ENCODE results near the gene KPNA1.
"Not testable (repeated sequence)": the region's sequence is repeated elsewhere in the genome, so short reads cannot be mapped to it uniquely, and the experiment has no call there.

The KPNA1 gene

GRCh38 chr3:122476532-122476931 lies 38.2 kb downstream of the KPNA1 start:
- no peak for DNase-seq (ENCODE audit: low read depth in 2 of 2)

DNA sequence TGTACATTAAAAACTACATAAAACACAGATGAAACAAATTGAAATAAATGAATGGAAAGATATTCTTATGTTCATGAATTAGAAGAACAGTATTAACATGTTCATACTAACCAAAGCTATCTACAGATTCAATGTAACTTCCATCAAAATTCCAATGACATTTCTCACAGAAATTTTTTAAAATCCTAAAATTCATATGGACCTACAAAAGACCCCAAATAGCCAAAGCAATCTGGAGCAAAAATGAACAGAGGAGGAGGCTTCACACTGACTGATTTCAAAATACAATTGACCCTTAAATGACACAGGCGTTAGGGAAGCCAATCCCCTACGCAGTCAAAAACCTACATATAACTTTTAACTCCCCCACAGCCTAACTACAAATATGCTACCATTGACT lies 39.4 kb downstream of the KPNA1 start:
- DNase-seq (ENCODE audit: low read depth in 2 of 2): no peak

DNA sequence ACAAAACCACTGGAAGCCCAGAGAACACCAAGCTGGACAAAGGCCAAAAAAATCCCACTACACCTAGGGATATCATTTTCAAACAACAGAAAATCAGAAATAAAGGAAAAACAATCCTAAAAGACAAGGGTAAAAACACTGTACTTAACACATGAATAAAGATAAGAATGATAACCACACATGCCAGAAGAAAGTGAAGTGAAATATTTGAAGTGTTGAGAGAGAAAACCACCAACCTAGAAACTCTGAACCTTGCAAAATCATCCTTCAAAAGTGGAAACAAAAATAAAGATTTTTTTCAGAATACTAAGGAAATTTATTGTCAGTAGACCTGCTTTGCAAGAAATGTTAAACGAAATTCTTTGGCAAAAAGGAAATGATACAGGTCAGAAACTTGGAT lies 45.1 kb downstream of the KPNA1 start:
- no peak for DNase-seq (ENCODE audit: low read depth in 2 of 2)

DNA sequence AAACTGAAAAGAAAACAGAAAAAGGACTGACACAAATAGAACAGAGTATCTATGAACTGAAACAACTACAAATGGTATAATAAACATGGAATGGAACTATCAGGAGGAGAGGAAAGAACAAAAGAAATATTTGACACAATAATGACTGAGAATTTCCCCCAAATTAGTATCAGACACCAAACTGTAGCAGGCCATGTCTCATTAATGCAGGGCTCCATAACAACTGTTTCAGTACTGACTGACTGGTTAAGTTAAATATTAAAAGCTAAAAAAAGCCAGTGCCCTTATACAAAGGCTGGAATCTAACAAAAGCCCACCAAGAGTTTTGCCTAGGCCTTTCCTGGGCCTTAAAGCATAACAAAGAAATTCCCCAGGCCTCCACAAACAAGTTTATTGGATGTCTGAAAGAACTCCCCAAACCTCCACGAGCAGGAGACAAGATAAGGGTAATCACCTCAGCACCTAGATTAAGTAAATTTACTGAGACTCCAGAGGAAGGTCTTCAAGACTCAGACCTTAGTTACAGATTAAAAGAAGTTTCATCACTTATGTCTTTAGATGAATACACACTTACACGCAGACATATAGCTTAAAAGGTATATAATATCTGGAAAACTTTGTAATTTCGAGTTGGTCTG lies 45.7 kb downstream of the KPNA1 start:
- no peak for DNase-seq (ENCODE audit: low read depth in 2 of 2)

GRCh38 chr3:122466701-122467240 lies 48.0 kb downstream of the KPNA1 start:
- no peak for DNase-seq (ENCODE audit: low read depth in 2 of 2)

GRCh38 chr3:122464659-122465058 lies 50.1 kb downstream of the KPNA1 start:
- no peak for DNase-seq (ENCODE audit: low read depth in 2 of 2)

DNA sequence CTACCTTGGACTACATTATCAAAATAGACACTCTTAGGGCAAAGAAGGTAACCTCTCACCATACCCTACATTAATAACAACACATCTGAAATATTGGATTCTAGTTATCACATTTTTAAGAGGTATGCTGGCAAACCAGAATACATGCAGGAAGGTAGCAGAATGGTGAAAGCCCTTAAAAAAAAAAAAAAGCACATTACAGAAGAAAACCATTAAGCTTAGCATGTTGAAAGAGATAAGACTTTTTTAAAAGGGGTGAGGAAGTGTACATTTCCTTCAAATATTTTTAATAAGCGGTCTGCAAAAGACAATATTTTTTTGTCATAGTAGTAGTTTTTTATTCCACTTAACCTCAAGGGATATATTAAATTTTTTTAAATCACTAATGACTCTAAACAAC lies 52.3 kb downstream of the KPNA1 start:
- DNase-seq (ENCODE audit: low read depth in 2 of 2): no peak

DNA sequence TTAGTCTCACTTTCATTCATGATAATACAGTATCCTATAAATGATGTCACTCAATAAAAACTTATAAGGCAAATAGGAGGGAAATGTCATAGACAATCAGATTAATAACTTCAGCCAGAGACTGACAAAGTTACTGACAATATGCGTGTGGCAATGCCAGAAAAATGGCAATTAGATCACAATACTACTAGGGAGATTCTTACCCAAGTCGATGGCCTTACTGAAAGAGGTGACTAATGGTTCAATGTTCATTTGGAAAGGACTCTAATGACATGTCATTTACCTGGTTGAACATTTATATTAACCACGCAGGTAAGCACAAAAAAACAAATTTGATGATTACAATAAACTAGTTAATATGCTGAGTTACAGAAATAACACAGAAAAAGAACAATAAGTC lies 52.9 kb downstream of the KPNA1 start:
- DNase-seq (ENCODE audit: low read depth in 2 of 2): no peak

DNA sequence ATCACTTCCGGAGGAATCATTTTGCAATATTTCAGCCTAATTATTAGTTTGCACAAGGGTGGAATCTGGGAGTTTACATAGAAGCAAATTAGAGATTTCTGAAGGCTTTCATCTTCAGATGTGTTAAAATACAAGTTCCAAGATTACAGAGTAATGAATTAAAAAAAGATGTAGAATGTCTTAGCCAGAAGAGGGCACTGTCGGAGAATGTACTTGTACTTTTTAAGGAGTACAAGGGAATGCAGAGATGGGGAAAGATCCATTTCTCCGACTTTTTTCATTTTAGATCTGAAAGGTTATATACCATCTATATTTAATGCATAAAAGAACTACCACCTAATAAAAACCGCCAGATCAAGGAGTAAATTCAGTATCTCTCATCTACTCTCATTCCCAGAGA lies 55.7 kb downstream of the KPNA1 start:
- DNase-seq (ENCODE audit: low read depth in 2 of 2): peak in 1 of 2 experiments; percentile 15

DNA sequence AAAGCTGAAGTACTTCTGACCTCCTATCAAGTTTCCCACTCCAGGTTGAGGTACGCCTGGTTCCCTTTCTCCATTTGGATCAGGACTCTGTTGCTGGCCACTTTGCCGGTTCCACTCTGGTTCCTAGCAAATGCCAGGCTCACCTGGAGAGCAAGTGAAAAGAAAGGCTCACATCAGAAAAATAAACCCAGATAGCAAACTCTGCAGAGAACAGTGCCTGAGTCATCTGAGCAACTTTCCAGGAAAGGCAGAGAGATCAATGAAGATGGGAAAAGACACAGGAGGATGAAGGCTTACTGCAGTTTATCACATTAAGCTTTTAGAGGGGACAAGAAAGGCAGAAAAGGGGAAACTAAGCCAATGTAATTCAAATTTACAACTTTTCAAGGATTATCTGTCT lies 57.0 kb downstream of the KPNA1 start:
- no peak for DNase-seq (ENCODE audit: low read depth in 2 of 2)

- DNase-seq (ENCODE audit: low read depth in 2 of 2): no peak
Observed at GRCh38 chr3:122456074-122456473, 58.7 kb downstream of the KPNA1 start.

- DNase-seq (ENCODE audit: low read depth in 2 of 2): no peak
Observed at GRCh38 chr3:122451371-122451770, 63.4 kb downstream of the KPNA1 start.

- not testable (repeated sequence) for DNase-seq (ENCODE audit: low read depth in 2 of 2)
Observed at GRCh38 chr3:122448218-122448617, 66.5 kb downstream of the KPNA1 start.

DNA sequence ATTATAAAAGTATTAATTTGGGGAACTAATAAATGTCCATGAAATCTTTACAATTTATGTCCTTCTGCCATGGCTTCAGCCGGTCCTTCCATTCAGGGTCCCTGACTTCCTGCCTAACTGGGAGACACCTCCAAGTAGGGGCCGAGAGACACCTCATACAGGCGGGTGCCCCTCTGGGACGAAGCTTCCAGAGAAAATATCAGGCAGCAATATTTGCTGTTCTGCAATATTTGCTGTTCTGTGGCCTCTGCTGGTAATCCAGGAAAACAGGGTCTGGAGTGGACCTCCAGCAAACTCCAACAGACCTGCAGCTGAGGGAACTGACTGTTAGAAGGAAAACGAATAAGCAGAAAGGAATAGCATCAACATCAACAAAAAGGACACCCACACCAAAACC lies 70.2 kb downstream of the KPNA1 start:
- not testable (repeated sequence) for DNase-seq (ENCODE audit: low read depth in 2 of 2)

- not testable (repeated sequence) for DNase-seq (ENCODE audit: low read depth in 2 of 2)
Observed at GRCh38 chr3:122443762-122444490, 70.8 kb downstream of the KPNA1 start.

DNA sequence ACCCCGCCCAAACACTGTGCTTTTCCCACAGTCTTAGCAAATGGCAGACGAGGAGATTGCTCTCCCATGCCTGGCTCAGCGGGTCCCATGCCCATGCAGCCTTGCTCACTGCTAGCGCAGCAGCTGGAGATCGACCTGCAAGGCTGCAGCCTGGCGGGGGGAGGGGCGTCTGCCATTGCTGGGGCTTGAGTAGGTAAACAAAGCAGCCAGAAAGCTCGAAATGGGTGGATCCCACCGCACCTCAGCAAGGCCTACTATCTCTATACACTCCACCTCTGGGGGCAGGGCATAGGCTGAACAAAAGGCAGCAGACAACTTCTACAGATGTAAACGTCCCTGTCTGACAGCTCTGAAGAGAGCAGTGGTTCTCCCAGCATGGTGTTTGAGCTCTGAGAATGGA lies 71.6 kb downstream of the KPNA1 start:
- no peak for DNase-seq (ENCODE audit: low read depth in 2 of 2)

- DNase-seq (ENCODE audit: low read depth in 2 of 2): no peak
Observed at GRCh38 chr3:122435950-122436349, 78.8 kb downstream of the KPNA1 start.

GRCh38 chr3:122430371-122430770 lies 84.4 kb downstream of the KPNA1 start:
- DNase-seq (ENCODE audit: low read depth in 2 of 2): no peak

DNA sequence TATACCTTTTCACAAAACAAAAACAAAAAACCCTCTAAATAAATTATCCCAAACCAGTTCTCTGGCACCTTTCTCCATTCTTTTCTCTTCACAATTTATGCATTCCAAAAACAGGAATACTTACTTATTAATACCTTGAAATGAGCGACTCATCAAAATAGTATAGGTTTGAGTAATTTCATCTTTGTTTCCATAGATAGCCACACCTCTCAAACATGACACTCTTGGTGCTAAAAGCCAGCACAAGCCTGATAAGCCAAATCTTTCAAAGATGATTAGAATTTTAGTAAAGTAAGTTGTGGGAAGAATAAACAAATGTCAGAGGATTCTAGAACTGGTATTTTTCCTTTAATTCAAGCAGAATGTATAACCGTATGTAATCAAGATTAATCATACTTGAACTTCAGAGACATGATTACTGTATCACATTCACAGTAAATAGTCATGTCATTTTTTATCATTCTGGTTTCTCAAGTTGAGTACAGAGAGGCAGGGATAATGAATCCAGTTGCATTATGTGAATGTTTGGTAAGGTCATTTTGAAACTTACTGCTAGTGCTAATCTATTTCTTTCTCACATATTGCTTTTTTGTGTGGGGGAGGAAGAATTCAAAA lies 86.8 kb downstream of the KPNA1 start:
- no peak for DNase-seq (ENCODE audit: low read depth in 2 of 2)

GRCh38 chr3:122421836-122422235 lies 92.9 kb downstream of the KPNA1 start:
- DNase-seq (ENCODE audit: low read depth in 2 of 2): no peak

GRCh38 chr3:122421101-122421500 lies 93.6 kb downstream of the KPNA1 start:
- no peak for DNase-seq (ENCODE audit: low read depth in 2 of 2)

DNA sequence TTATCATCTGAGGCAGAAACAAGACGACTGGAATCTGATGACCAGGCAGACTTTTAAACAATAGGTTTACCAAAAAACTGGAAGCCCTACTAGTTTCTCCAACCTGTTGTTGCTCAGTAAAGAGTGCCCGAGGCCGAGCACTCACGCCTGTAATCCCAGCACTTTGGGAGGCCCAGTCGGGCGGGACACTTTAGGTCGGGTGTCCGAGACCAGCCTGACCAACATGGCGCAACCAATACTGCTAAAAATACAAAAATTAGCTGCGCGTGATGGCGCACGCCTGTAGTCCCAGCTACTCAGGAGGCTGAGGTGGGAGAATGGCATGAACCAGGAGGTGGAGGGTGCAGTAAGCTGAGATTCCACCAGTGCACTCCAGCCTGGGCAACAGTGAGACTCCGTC lies 97.8 kb downstream of the KPNA1 start:
- DNase-seq (ENCODE audit: low read depth in 2 of 2): no peak
